D721Med (cell line): ENCODE measurements around the gene SLC4A8.

ENCODE experiments used
- DNase-seq: peaks from one replicate; pipeline ENCODE4 v3.0.0; 2011; ENCODE audit warnings: low spot score; ENCODE audit not compliant: insufficient read length
- FAIRE-seq: peaks from 2 replicates; lab custom pipeline; 2011; peaks lifted over from hg19 to GRCh38; lab: Jason Lieb, UNC
- TF ChIP-seq, protein P1 (sequence below): IDR thresholded peaks from 2 replicates; pipeline ENCODE4 v1.5.1; 2012; ENCODE audit warnings: mild to moderate bottlenecking, control low read depth; ENCODE audit not compliant: insufficient read depth; ENCODE audit errors: missing control alignments

Gene SLC4A8

DNA sequence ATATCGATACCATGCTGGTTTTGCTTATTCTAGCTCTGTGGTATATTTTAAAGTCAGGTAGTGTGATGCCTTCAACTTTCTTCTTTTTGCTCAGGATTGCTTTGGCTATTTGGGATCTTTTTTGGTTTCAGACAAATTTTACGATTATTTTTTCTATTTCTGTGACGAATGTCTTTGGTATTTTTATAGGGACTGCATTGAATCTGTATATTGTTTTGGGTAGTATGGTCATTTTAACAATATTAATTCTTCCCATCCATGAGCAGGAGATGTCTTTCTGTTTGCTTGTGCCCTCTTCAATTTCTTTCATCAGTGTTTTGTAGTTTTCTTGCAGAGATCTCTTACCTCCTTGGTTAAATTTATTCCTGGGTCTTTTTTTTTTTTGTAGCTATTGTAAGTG, 10.8 kb upstream of the SLC4A8 start:
- DNase-seq = no peak
- no peak for FAIRE-seq
- TF ChIP-seq, protein P1, sequence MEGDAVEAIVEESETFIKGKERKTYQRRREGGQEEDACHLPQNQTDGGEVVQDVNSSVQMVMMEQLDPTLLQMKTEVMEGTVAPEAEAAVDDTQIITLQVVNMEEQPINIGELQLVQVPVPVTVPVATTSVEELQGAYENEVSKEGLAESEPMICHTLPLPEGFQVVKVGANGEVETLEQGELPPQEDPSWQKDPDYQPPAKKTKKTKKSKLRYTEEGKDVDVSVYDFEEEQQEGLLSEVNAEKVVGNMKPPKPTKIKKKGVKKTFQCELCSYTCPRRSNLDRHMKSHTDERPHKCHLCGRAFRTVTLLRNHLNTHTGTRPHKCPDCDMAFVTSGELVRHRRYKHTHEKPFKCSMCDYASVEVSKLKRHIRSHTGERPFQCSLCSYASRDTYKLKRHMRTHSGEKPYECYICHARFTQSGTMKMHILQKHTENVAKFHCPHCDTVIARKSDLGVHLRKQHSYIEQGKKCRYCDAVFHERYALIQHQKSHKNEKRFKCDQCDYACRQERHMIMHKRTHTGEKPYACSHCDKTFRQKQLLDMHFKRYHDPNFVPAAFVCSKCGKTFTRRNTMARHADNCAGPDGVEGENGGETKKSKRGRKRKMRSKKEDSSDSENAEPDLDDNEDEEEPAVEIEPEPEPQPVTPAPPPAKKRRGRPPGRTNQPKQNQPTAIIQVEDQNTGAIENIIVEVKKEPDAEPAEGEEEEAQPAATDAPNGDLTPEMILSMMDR = no peak

DNA sequence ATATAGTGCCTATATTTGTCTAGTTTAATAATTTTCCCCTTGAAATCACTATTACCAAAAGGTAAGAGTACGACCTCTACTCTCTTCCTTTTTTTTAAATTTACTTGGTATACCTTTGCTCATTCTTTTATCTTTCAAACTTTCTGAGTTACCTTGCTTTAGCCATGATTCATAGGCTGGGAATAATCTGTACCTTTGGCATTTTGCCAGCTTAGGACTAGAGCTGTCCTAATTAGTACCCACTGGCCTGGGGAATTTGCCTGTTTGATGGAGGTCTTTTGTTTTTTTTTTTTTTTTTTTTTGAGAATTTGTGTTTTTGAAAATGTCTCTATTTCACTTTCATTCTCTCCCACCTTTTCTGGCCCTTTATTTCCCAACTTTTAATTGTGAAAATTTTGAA, 8.7 kb upstream of the SLC4A8 start:
- DNase-seq (no peak), FAIRE-seq (no peak)
- TF ChIP-seq, protein P1 = no peak

DNA sequence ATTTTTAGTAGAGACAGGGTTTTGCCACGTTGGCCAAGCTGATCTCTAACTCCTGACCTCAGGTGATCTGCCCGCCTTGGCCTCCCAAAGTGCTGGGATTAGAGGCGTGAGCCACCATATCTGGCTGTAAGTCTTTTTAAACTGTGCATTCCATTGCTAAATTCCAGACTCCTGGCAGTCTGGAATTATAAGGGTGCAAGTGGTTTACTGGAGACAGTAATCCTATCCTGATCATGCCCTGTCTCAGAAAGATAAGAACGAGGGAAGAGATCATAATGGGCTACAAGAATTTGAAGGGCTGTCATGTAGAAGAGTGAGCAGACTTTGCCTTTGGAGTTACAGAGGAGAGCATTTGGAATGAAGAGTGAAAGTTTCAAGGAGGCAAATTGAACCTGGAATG, 6.8 kb upstream of the SLC4A8 start:
- DNase-seq (no peak), FAIRE-seq (no peak)
- TF ChIP-seq, protein P1 = no peak

DNA sequence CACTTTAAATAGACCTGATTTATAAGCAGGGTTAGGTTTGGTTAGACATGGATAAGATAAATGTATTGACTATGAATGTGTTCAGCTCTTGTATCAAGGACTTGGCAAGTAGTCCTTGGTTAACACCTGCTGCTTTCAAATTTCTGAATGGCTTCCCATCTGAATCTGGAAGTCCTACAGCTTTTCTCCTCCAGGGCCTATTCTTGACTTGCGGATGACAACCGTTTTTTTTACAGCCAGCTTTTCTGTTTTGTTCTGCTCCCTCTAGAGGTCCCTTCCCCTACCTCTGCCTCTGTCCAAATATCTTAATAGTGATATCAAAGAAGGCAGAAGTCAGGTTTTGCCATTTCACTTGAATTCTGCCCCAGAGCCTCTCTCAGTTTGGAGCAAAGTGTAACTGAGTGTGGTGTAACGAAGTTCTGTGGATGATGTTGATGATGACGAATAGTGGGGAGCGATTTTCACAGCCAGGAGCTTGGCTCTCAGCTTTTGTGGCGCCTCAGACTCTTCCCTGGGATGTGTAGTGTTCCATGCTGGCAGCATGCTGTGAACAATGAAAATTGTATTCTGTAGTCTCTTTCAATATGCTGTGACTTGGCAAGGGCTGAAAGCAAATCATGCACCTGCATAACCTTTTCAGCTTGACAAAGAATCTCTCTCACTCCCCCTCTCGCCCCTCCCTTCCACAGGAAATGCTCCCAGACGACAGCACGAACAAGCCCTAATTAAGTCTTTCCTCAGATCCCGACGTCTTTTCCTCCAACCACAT, 5.0 kb upstream of the SLC4A8 start:
- FAIRE-seq (no peak), DNase-seq (no peak)
- TF ChIP-seq, protein P1 = no peak

DNA sequence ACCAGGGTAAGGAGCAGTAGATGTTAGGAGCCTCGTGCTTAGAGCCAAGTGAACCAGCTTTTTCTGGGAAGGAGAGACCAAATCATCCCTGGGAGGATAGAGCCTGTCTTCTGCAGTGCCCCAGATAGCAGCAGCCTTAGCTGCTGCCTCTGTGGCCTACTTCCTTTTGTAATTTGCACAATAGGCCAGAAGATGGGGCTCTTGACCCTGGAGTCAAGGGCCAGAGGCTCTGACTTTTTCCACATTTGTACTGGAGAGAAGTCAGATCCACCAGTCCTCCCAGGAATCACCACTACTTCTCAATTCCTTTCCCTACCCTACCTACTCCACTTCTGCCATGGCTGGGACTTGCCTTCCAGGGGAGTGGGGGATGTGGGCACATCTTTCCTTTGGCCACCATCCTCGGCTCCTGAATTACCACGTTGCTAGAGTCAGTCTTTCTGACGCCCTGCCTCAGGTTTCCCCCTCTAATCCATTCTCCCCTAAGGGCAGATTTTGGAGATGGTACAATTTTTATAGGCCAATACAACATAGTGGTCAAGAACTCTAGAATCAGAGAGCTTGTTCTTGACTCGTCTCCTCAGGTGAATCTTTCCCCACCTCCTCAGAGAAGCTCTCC, 3.3 kb upstream of the SLC4A8 start:
- peak; percentile 42 for DNase-seq
- TF ChIP-seq, protein P1 = peak; percentile 94
- no peak for FAIRE-seq

DNA sequence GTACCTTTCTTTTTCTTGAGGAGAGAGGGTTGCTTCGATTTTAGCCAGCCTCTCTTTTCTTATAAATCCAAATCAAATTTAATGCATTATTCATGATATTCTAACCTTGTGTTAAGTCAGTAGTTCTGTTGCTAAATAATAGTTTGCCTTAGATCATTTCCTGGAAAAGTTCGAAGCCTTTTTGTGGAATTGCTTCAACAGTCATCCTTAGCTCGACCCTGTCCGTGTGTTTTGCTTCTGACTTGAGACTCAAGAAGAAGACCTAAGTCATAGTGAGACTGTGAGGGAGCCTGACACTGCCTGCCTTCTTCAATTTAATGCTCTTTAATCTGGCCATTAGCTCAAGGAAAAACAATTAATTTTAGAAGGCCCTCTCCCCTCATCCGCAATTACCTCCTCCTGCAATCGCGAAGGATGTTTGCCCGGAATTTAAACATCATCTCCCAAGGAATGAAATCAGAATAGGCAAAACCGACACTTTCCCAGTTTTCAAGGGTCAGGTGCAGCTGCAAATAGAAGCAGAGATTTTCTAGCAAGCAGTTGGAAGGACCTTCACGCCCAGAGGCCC, 453 bp upstream of the SLC4A8 start:
- TF ChIP-seq, protein P1 = no peak
- FAIRE-seq = no peak
- DNase-seq = no peak
